ENCODE results near the gene GPR161. TPM values are rescaled to one million over a fixed set of nuclear protein-coding genes. Genes with fewer than 3 reads are reported as not detected.

GPR161 gene
- total RNA-seq, 1 donor from 2014 or later, result 36.8 TPM

DNA sequence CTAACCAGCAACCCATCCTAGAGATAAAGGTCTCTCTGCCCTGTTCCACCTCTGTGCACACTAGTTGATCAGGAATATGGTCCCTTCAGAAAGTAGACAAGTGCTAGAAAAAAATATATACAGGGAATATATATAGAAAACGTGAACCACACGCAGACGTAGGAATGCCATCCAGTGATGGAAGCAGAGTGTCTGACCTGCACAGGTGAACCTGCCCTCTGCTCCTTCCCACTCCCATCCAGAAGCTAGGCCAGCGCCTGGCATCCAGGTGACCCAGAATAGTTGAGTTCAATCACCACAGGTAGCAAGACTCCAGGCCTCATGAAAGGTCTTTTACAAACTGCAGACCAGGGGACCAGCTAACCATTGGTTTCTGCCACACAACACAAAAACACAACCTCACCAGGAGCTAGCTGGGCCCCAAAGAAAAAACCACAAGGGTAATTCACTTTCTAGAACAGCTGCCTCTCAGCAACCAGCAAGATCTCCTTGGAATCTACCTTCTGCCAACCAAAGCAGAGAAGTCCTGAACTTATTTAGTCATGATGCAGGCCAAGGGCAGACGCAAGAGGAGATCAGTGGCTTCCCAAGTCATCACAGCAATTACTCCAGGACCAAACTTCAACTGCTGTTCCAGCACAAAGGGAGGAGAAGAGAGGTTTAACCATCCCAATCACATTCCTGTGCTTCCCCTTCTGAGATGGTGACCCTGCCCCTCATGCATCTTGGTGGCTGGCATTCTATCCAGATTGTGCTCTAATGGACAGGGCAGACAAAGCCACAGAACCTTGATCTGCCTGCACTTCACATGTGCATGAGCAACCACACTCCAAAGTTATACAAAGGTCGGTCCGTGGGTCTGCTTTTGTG is 53.0 kb downstream of the GPR161 start:
- no peak overlapping the region for H3K4me3 Mint-ChIP-seq (ENCODE audit: unreplicated experiment)
- H3K4me1 Mint-ChIP-seq (ENCODE audit: unreplicated experiment), result peaks cover 12% of the 10 kb centered on the region
- H3K36me3 Mint-ChIP-seq (ENCODE audit: unreplicated experiment), result peaks cover 21% of the 10 kb centered on the region
- no peak overlapping the region for H3K27ac Mint-ChIP-seq (ENCODE audit: unreplicated experiment)
- DNase-seq (ENCODE audit: extremely low spot score, unreplicated experiment), result peak; percentile 48
- TF ChIP-seq, protein P1, sequence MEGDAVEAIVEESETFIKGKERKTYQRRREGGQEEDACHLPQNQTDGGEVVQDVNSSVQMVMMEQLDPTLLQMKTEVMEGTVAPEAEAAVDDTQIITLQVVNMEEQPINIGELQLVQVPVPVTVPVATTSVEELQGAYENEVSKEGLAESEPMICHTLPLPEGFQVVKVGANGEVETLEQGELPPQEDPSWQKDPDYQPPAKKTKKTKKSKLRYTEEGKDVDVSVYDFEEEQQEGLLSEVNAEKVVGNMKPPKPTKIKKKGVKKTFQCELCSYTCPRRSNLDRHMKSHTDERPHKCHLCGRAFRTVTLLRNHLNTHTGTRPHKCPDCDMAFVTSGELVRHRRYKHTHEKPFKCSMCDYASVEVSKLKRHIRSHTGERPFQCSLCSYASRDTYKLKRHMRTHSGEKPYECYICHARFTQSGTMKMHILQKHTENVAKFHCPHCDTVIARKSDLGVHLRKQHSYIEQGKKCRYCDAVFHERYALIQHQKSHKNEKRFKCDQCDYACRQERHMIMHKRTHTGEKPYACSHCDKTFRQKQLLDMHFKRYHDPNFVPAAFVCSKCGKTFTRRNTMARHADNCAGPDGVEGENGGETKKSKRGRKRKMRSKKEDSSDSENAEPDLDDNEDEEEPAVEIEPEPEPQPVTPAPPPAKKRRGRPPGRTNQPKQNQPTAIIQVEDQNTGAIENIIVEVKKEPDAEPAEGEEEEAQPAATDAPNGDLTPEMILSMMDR (IDR thresholded peaks at IDR 0.05), result no peak
- H3K27me3 Mint-ChIP-seq (ENCODE audit: unreplicated experiment), result no peaks in the 10 kb centered on the region
- H3K9me3 Mint-ChIP-seq (ENCODE audit: unreplicated experiment), result no peaks in the 10 kb centered on the region

DNA sequence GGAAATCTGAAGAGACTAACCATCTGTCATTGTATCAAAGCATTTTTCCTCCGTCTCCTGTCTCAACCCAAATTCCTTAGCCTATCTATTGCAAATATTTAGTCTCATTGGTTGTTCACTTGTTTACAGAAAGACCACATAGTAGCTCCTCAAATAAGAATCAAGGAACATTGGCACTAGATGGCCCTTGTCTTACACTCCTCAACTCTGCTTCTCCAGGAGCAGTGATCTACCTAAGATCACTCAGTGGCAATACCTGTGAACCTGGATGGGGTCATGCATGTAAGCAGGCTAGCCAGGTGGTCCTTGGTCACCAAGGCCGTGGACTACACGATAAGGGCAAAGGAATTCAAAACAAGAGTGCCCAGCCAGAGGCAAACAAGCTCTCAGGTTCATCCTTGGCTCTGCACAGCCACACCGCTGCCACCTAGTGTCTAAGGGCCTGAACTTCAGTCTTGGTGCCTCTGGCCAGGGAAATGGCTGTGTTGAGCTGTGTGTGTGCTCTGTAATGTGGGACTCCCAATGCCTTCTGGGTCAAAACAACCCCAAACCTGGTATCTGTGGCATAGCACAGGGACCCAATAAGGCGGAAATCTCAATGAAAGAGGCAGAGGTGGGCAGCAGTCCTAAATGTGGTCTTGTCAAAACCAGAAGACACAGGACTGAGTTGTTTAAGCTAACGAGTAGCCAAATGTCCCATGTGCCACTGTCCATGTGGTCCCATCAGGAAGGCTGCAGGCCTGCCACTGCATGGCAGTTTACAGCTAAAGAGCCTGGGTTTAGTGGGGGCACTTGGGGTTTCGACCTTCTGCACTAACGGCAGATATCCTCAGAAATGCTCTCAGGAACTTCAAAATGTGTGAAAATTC is 54.5 kb downstream of the GPR161 start:
- peak overlapping the region; percentile 36 for H3K27ac Mint-ChIP-seq (ENCODE audit: unreplicated experiment)
- TF ChIP-seq, protein P1 (IDR thresholded peaks at IDR 0.05), result peak; percentile 89
- peaks cover 20% of the 10 kb centered on the region for H3K36me3 Mint-ChIP-seq (ENCODE audit: unreplicated experiment)
- peaks cover 12% of the 10 kb centered on the region for H3K4me1 Mint-ChIP-seq (ENCODE audit: unreplicated experiment)
- DNase-seq (ENCODE audit: extremely low spot score, unreplicated experiment), result peak; percentile 89
- no peaks in the 10 kb centered on the region for H3K9me3 Mint-ChIP-seq (ENCODE audit: unreplicated experiment)
- H3K4me3 Mint-ChIP-seq (ENCODE audit: unreplicated experiment), result no peak overlapping the region
- H3K27me3 Mint-ChIP-seq (ENCODE audit: unreplicated experiment), result no peaks in the 10 kb centered on the region

DNA sequence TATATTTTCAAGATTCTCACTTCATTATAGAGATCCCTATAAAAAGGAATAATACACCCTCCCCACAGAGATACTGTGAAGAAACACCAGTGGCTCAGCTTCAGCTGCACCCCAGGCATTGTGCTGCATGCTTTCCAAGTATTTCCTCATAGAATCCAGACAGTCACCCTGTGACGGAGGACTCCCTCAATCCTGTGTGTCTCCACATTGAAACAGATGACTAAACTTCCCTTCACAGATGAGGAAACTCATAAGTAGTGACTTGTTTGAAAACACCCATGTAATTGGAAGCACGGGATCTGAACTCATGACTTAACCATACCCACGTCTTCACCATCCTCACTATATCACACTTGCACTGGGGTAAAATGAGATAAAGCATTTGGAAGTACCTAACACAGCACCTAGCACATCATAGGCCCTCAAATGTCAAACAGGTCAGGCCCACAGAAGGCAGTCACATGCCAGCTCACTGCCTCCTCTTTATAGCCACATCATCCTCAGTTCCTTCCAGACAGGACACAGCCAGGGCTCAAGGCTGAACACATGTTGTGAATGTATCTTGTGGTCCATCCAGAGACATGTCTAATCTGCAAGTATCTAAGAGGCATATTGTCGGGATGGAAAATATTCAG is 55.2 kb downstream of the GPR161 start:
- Mint-ChIP-seq H3K9me3 (ENCODE audit: unreplicated experiment) (no peaks in the 10 kb centered on the region), H3K27ac (ENCODE audit: unreplicated experiment) (peak overlapping the region; percentile 15), H3K27me3 (ENCODE audit: unreplicated experiment) (no peaks in the 10 kb centered on the region), H3K36me3 (ENCODE audit: unreplicated experiment) (peaks cover 21% of the 10 kb centered on the region), H3K4me3 (ENCODE audit: unreplicated experiment) (no peak overlapping the region), H3K4me1 (ENCODE audit: unreplicated experiment) (peaks cover 12% of the 10 kb centered on the region)
- TF ChIP-seq, protein P1 (IDR thresholded peaks at IDR 0.05), result no peak
- peak; percentile 25 for DNase-seq (ENCODE audit: extremely low spot score, unreplicated experiment)

DNA sequence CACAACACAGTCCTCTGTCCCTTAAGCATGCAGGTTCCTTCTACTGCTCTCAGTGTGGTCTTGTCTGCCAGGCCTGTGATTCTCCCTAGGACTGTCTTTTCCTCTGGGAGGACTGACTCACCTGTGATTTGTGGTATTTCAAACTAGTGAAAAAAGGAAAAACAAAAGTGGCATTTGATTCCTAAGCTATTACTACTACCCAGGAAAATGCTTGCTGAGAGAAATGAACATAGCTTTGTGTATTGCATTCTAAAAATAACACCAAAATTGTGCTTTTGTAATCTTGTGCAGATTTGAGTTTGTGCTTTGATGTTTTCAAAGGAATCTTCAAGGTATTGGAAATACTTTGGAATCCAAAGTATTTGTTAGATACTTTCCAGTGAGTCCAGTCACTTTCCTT is 57.0 kb downstream of the GPR161 start:
- DNase-seq (ENCODE audit: extremely low spot score, unreplicated experiment), result no peak
- peaks cover 26% of the 10 kb centered on the region for H3K36me3 Mint-ChIP-seq (ENCODE audit: unreplicated experiment)
- TF ChIP-seq, protein P1 (IDR thresholded peaks at IDR 0.05), result no peak
- H3K9me3 Mint-ChIP-seq (ENCODE audit: unreplicated experiment), result no peaks in the 10 kb centered on the region
- H3K4me3 Mint-ChIP-seq (ENCODE audit: unreplicated experiment), result no peak overlapping the region
- H3K27me3 Mint-ChIP-seq (ENCODE audit: unreplicated experiment), result no peaks in the 10 kb centered on the region
- peak overlapping the region; percentile 59 for H3K27ac Mint-ChIP-seq (ENCODE audit: unreplicated experiment)
- H3K4me1 Mint-ChIP-seq (ENCODE audit: unreplicated experiment), result peaks cover 11% of the 10 kb centered on the region
